Chondrocyte (in vitro differentiated cells): ENCODE measurements around the gene TTC23L. TPM values are rescaled to one million over a fixed set of nuclear protein-coding genes. Genes with fewer than 3 reads are reported as not detected.

Experiments
- DNase-seq: peaks from one replicate; pipeline ENCODE4 v3.0.0; 2021; ENCODE audit warnings: mixed read lengths, low spot score
- H3K27ac Mint-ChIP-seq: one replicate; pipeline ENCODE4 v1.8.0; 2021; ENCODE audit warnings: mild to moderate bottlenecking, moderate library complexity, mixed read lengths; ENCODE audit not compliant: unreplicated experiment
- H3K27me3 Mint-ChIP-seq: 2 replicates; pipeline ENCODE4 v1.8.0; 2021; ENCODE audit warnings: low read depth, mixed read lengths
- H3K36me3 Mint-ChIP-seq: 2 replicates; pipeline ENCODE4 v1.8.0; 2021; ENCODE audit warnings: low read depth, mixed read lengths
- H3K4me1 Mint-ChIP-seq: 2 replicates; pipeline ENCODE4 v1.8.0; 2021; ENCODE audit warnings: low read depth, mild to moderate bottlenecking, mixed read lengths
- H3K4me3 Mint-ChIP-seq: one replicate; pipeline ENCODE4 v1.8.0; 2021; ENCODE audit warnings: mild to moderate bottlenecking, moderate library complexity, mixed read lengths; ENCODE audit not compliant: unreplicated experiment
- H3K9me3 Mint-ChIP-seq: 2 replicates; pipeline ENCODE4 v1.8.0; 2021; ENCODE audit warnings: low read depth, mixed read lengths
- CTCF ChIP-seq: fragments of 200-600 bp; sonication (generic); IDR thresholded peaks from 2 replicates; pipeline ENCODE4 v1.5.0; 2021; ENCODE audit warnings: antibody characterized with exemption, mild to moderate bottlenecking, moderate library complexity
- total RNA-seq: library from RNA; stranded (reverse); gene quantifications from 3 replicates; pipeline ENCODE4 v1.2.1, GENCODE V29; 2021

Gene TTC23L
- total RNA-seq, 1 donor from 2014 or later, result not detected

DNA sequence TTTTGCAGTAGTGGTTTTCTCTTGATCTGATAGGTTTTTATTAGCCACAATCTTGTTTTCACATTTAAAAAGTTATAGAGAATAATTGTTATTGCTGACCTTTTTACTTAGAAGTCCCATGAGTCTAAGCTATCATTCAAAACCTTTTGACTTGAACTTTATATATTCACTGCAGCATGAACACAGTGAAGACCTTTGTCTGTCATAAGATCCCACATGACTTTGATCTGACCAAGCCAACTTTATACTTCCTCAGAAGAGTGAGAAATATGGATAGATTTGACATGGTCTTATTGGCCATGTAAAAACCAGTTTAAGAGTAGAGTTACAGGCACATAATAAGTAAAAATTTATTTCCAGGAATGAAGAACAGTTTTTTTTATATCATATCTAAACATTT, 42.3 kb downstream of the TTC23L start:
- peaks cover 20% of the 10 kb centered on the region for H3K9me3 Mint-ChIP-seq
- no peaks in the 10 kb centered on the region for H3K4me1 Mint-ChIP-seq
- no peak overlapping the region for H3K4me3 Mint-ChIP-seq
- no peaks in the 10 kb centered on the region for H3K27me3 Mint-ChIP-seq
- H3K27ac Mint-ChIP-seq, result no peak overlapping the region
- H3K36me3 Mint-ChIP-seq, result peaks cover 9% of the 10 kb centered on the region
- TF ChIP-seq CTCF, result no peak
- no peak for DNase-seq

DNA sequence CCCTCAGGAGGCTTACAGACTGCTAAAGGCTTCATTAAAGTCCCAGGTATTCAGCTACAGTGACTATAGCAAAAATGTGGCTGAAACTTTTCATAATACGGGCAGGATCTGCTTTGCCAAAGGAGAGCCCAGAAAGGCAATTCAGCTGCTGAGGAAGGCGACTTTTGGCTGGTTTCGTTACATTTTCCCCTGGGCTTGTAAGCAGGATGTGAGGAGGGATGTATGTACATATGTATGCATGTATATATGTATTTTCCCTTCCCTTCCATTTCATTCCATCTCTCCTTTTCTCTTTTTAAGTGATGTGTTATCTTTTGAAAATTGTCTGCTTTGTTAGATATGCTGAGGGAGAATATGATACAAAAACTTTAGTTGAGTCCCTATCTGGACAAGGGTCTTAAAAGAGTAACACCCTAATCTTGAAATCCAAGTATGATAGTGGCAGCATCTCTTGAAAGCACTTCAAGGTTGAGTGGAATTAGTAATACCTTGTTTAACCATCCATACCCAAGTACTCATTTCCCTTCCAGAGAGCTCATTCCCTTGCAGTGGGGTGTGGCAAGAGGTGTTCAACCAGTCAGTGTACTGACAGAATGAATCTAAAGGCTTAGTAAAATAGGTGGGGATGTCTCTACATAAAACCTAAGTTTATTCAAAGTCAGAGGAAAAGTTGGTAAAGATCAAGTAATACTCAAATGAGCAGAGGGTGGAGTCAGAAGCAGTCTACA, 47.6 kb downstream of the TTC23L start:
- Mint-ChIP-seq H3K27ac (no peak overlapping the region), H3K9me3 (no peaks in the 10 kb centered on the region), H3K36me3 (no peaks in the 10 kb centered on the region), H3K4me1 (peaks cover 6% of the 10 kb centered on the region), H3K27me3 (no peaks in the 10 kb centered on the region), H3K4me3 (no peak overlapping the region)
- no peak for TF ChIP-seq CTCF
- no peak for DNase-seq

DNA sequence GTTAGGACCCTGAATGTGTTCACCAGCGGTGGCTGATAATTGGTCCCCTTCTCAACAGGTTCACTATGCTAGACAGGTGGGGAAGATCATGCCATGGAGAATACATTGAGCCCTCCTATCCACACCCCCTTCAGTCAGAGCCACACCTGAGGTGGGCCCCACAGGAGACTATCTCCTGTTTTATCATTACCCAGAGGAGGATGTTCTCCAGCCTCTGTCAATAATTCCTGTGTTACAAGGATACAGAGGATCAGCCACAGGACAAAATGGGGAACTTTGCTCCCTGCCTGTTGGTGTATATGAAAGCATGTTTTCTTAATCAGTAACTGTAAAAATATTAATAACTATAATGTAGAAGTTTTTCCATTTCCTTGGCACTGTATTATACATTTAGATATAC, 50.4 kb downstream of the TTC23L start:
- no peak overlapping the region for H3K4me3 Mint-ChIP-seq
- H3K9me3 Mint-ChIP-seq, result no peaks in the 10 kb centered on the region
- TF ChIP-seq CTCF, result no peak
- DNase-seq, result no peak
- no peak overlapping the region for H3K27ac Mint-ChIP-seq
- no peaks in the 10 kb centered on the region for H3K36me3 Mint-ChIP-seq
- H3K4me1 Mint-ChIP-seq, result peaks cover 14% of the 10 kb centered on the region
- no peaks in the 10 kb centered on the region for H3K27me3 Mint-ChIP-seq

- TF ChIP-seq CTCF, result no peak
- no peak for DNase-seq
Observed at GRCh38 chr5:34891981-34892380, 53.0 kb downstream of the TTC23L start.

GRCh38 chr5:34892414-34892813, 53.5 kb downstream of the TTC23L start:
- Mint-ChIP-seq H3K27me3 (no peaks in the 10 kb centered on the region), H3K4me1 (peaks cover 17% of the 10 kb centered on the region), H3K4me3 (no peak overlapping the region), H3K9me3 (no peaks in the 10 kb centered on the region), H3K36me3 (no peaks in the 10 kb centered on the region), H3K27ac (no peak overlapping the region)
- DNase-seq, result no peak
- TF ChIP-seq CTCF, result no peak

More at GRCh38 chr5:34891981-34892380, 53.0 kb downstream of the TTC23L start:
- Mint-ChIP-seq H3K27ac (no peak overlapping the region), H3K4me1 (peaks cover 17% of the 10 kb centered on the region), H3K9me3 (no peaks in the 10 kb centered on the region), H3K27me3 (no peaks in the 10 kb centered on the region), H3K36me3 (no peaks in the 10 kb centered on the region), H3K4me3 (no peak overlapping the region)
